ENCODE results near the gene AGR2.

The AGR2 gene

GRCh38 chr7:16779051-16779450, 25.7 kb downstream of the AGR2 start:
- TF ChIP-seq, protein P1, sequence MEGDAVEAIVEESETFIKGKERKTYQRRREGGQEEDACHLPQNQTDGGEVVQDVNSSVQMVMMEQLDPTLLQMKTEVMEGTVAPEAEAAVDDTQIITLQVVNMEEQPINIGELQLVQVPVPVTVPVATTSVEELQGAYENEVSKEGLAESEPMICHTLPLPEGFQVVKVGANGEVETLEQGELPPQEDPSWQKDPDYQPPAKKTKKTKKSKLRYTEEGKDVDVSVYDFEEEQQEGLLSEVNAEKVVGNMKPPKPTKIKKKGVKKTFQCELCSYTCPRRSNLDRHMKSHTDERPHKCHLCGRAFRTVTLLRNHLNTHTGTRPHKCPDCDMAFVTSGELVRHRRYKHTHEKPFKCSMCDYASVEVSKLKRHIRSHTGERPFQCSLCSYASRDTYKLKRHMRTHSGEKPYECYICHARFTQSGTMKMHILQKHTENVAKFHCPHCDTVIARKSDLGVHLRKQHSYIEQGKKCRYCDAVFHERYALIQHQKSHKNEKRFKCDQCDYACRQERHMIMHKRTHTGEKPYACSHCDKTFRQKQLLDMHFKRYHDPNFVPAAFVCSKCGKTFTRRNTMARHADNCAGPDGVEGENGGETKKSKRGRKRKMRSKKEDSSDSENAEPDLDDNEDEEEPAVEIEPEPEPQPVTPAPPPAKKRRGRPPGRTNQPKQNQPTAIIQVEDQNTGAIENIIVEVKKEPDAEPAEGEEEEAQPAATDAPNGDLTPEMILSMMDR (IDR thresholded peaks at IDR 0.05), result no peak

GRCh38 chr7:16778476-16778875, 26.3 kb downstream of the AGR2 start:
- TF ChIP-seq, protein P1 (IDR thresholded peaks at IDR 0.05), result no peak

DNA sequence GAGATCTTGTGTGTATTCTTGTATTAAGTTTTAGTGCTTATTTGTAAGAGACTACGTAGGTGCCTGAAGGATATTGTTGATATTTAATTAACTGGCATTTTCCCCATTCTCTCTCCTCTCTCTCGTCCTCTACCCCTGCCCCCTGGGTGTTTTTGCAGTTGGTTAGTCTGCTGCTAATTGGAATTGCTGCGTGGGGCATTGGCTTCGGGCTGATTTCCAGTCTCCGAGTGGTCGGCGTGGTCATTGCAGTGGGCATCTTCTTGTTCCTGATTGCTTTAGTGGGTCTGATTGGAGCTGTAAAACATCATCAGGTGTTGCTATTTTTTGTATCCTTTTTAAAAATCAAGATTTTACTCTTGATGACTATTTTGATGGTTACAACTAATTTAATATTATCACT, 28.7 kb downstream of the AGR2 start:
- TF ChIP-seq, protein P1 (IDR thresholded peaks at IDR 0.05), result no peak

GRCh38 chr7:16774986-16775385, 29.8 kb downstream of the AGR2 start:
- TF ChIP-seq, protein P1 (IDR thresholded peaks at IDR 0.05), result no peak

GRCh38 chr7:16774294-16774693, 30.5 kb downstream of the AGR2 start:
- TF ChIP-seq, protein P1 (IDR thresholded peaks at IDR 0.05), result no peak

- TF ChIP-seq, protein P1 (IDR thresholded peaks at IDR 0.05), result no peak
Measured at GRCh38 chr7:16773884-16774283, 30.9 kb downstream of the AGR2 start.

GRCh38 chr7:16773326-16773725, 31.5 kb downstream of the AGR2 start:
- TF ChIP-seq, protein P1 (IDR thresholded peaks at IDR 0.05), result no peak

DNA sequence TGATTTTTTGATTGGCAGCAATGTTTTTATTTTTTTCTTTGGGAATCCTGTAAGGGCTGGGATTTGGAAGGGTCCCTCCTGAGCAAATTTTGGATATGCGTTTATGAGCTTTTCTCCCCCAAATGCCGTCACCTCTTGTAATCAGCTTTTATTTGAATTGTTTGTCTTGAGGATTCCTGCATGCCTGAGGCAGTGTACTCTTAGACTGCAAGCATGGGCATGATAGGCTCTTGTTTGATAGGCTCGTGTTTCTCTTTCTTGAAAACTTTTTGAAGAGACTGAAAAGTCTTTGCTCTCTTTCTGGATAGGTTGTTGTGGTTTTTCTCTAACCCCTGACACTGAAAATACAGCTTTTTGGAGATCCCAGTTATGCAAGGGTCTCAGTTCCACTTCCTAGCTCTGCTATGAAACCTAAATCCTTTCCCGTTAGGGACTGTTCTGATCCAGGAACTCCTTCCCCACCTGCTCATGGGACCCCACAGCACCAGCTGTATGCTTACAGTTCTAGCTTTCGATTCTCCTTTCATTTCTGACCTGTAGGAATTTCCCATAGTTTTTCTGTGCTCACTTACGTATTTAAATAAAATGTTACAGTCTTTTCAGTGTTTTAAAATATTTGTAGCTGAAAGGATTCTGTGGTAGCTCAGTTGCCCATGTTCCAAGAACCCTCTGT, 34.0 kb downstream of the AGR2 start:
- TF ChIP-seq, protein P1 (IDR thresholded peaks at IDR 0.05), result no peak

Data from LNCAP (cell line).